ENCODE data around the gene ITPR1.

ITPR1 gene

DNA sequence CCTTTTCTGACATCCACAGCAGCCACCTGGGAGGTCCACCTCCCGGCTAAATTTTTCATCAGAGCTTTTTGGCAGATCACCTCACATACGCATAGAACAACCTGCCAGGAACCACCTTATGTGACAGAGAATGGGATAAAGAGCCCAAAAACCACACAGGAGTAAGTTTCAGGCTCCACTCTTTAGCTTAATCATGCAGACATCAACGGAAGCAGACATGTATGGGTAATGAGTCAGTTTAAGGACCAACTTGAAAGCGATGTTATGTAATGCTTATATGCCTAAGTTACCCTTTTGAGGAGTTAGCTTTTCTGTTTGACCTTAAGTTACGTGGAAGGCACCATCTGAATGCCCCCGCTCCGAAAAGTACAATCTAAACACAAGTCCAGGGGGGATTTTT, 302.8 kb downstream of the ITPR1 start:
- no peak for DNase-seq

DNA sequence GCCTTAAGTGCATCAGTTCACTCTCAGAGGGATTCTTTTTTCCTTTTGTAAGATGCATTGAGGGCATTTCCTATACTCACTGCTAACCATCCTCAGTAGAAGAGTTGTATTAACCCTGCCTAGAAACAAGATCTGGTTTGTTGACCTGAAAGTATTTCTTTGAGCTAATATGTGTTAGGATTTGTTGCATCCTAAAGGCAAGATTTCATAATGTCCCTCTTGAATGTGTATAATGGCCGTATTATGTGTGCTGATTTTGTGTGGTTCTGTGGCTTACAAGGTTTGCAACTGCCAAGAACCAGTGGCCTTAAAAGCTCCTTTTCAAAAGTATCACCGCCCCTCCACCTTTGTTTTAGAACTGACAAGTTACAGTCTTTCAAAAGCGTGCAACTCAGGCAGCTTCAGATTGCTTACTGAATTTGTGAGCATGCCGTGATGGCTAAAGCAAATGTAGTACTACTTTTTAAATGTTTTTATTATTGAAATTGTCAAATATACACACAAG, 304.1 kb downstream of the ITPR1 start:
- no peak for DNase-seq

DNA sequence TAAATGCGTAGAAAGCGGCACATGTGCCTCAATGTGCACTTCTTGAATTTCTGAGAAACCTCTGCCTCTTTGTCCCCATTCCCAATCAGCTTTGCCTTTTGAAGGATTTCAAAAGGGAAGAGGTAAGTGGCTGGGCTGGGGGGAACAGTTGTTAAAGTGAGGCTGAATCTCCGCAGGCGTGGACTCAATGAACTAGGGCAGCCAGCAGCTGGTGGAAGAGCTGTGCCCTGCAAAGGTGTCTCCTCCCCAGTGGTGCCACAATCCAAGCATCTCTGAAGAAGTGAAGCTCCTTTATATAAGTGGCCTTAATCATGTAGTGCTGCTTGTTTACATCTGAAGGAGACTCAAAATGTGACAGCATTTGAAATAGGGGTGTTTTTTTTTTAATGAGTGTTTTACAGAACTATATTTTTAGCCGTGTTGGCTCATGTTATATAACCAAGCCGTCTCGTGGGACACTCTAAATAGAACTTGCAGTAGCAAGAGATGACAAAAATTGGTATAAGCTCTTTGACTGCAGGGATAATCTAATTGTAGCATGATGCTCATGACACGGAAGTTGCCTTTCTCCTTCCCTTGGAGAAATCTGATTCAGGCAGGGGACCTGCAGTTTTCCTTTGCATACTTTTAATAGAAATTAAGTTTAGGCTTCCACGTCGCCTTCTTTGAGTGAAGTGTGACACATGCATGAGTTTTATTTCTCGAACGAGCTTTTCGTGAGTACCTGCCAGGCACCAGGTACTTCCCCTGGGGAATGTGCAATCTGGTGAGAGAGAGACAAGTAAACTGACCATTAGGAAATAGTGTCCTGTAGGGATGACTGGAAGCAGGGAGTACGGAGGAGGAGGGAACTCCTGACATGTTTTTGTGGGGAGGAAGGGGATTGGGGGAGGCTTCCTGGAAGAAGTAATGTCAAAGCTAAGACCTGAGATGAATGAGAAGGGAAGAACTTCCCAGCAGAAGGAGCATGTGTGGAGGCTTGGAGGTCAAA, 306.4 kb downstream of the ITPR1 start:
- DNase-seq = no peak

GRCh38 chr3:4800595-4800994, 307.4 kb downstream of the ITPR1 start:
- no peak for DNase-seq

GRCh38 chr3:4801892-4802291, 308.7 kb downstream of the ITPR1 start:
- no peak for DNase-seq

- DNase-seq = no peak
These were observed 309.8 kb downstream of the ITPR1 start for GRCh38 chr3:4802903-4803302.

- no peak for DNase-seq
These were observed 311.3 kb downstream of the ITPR1 start for GRCh38 chr3:4804161-4805058.

- no peak for DNase-seq
These were observed 312.5 kb downstream of the ITPR1 start for GRCh38 chr3:4805662-4806061.

DNA sequence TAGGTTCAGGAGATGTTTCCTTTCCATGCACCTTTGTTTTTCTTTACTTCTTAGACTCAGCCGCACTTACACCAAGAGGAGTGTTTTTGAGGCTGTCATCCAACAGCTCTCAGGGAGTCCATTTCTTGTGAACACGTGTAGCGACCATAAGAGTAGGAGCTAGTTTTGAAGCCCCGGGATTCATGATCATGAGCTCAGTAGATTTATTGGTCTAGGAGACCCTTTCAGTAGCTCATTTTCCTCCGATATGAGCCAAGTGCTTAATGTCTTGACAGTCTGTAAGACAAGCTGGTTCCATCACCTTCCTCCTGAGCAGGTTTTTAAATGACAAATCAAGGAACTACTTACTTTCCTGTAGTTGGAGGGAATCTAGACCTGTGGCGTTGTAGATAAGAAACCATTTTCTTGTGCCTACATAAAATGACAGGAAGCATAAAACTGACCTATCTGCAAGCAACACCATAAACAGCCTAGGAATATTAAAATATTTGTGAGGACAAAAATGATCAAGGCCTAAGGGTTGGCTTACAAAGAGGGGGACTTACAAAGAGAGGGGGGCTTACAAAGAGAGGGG, 313.5 kb downstream of the ITPR1 start:
- no peak for DNase-seq

- DNase-seq = no peak
These were observed 314.5 kb downstream of the ITPR1 start for GRCh38 chr3:4807381-4808280.

DNA sequence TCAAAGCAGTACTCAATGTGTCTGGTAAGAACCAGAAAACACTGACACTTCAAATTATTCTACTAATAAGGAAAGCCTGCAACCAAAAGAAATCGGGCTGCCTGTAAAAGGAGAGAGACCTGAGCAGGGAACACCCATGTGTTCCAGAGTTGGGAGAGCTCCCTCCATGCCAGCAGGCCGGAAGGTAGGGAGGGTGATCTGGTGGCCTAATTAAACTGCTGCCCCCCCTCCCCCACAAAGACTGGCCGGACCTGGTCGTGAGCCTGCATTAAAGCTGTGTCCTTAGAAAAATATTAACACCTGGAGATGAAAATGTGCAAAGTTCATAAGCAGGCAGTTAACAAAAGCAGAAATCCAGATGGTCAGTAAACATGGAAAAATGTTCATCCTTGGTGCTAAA, 315.5 kb downstream of the ITPR1 start:
- DNase-seq = no peak

GRCh38 chr3:4809922-4810321, 316.8 kb downstream of the ITPR1 start:
- no peak for DNase-seq

GRCh38 chr3:4812591-4812990, 319.4 kb downstream of the ITPR1 start:
- no peak for DNase-seq

- no peak for DNase-seq
These were observed 320.8 kb downstream of the ITPR1 start for GRCh38 chr3:4813909-4814304.

DNA sequence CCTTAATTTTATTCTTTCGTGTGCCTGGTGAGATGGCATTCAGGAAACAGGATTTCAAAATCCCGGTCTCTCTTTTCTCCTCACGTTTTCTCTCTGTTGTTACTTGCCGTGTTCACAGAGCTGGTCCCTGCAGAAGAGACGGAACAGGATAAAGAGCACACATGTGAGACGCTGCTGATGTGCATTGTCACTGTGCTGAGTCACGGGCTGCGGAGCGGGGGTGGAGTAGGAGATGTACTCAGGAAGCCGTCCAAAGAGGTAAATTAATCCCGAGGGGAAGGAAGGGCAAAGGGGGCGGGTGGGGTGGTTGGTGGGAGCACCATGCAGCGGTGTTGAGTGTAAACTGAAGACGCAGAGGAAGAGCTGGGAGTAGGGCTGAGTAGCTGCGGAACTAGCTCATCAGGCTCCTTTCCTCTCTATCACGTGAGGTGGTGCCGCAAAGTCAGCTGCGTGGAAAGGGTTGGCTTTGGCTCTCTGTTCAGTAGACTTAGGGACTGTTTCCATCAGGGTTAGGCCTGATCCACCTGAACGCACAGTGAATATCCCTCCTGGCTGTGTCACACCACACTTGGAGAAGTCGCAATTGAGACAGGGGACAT, 321.3 kb downstream of the ITPR1 start:
- DNase-seq = no peak

DNA sequence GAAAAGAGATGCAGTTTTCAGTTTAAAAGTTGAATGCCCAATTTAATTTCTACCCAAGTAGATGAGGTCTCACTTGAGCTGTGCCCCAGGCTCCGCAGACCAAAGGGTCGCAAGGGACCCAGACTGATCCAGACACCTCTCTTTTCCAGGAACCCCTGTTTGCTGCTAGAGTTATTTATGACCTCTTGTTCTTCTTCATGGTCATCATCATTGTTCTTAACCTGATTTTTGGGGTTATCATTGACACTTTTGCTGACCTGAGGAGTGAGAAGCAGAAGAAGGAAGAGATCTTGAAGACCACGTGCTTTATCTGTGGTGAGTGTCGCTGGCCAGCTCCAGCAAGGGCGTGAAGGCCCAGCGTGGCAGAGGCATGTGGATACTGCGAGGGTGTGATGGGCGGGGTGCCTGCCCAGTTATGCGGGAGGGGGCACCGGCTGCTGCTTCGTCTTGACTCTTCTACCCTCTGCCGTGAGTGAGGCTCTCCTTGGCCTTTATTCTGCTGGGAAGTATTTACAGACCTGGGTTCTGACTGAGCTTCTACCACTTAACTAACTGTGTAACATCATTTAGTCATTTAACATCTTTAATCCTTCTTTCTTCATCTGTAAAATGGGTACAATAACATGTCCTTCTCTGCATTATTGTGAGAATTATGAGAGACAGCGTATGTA, 321.9 kb downstream of the ITPR1 start:
- DNase-seq = no peak

GRCh38 chr3:4816306-4816705, 323.2 kb downstream of the ITPR1 start:
- no peak for DNase-seq

DNA sequence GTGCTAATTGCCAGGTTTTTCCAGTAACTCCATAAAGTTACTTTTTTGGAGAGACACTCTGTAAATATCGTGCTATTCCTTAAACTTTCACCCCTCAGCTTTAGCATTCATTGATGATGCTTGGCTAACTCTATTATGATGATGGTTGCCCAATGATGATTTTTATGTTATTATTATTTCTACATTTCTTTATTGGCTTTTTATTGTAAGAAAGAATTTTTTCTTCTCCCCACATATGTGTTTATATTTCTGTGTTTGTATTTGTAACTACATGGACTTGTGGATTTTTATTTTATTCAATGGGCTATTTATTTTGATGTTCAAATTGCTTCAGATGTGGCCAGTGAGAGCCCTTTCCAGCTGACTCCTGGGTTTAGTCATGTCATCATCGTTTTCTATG, 323.6 kb downstream of the ITPR1 start:
- DNase-seq = no peak

- DNase-seq = no peak
These were observed 324.0 kb downstream of the ITPR1 start for GRCh38 chr3:4817128-4817527.

GRCh38 chr3:4818164-4818563, 325.0 kb downstream of the ITPR1 start:
- no peak for DNase-seq
